Measurements from ENCODE around the gene REEP2.

GRCh38 chr5:138439477-138440158 is 761 bp downstream of the REEP2 start:
- TF ChIP-seq FOSB (CRISPR knock-in tag; IDR thresholded peaks at IDR 0.05) (no peak), POLR2A (IDR thresholded peaks at IDR 0.05; ENCODE audit: low read length) (no peak), ZSCAN20 (CRISPR knock-in tag; IDR thresholded peaks at IDR 0.05) (no peak), PBX3 (IDR thresholded peaks at IDR 0.05) (no peak), MAX (IDR thresholded peaks at IDR 0.05) (no peak), CHD2 (IDR thresholded peaks at IDR 0.05; ENCODE audit: low read length, partially characterized antibody) (no peak), EP300 (IDR thresholded peaks at IDR 0.05) (no peak), CTCF (IDR thresholded peaks at IDR 0.05) (no peak), ZFP36 (IDR thresholded peaks at IDR 0.05; ENCODE audit: borderline replicate concordance, partially characterized antibody) (no peak), NPAS2 (CRISPR knock-in tag; IDR thresholded peaks at IDR 0.05; ENCODE audit: borderline replicate concordance) (no peak), TP53 (CRISPR knock-in tag; IDR thresholded peaks at IDR 0.05) (no peak), CEBPB (IDR thresholded peaks at IDR 0.05) (no peak)
